BJ (cell line): ENCODE data around the gene SP3. TPM values are rescaled to one million over a fixed set of nuclear protein-coding genes. Genes with fewer than 3 reads are reported as not detected.

Experiments
- CTCF ChIA-PET: fragments of 350-600 bp; formaldehyde crosslinking; extraction: SDS; loops from one replicate; lab custom pipeline; 2021; ENCODE audit warnings: antibody characterized with exemption, inconsistent platforms; lab: Yijun Ruan, JAX
- POLR2A ChIA-PET: fragments of 300-600 bp; sonication (Branson Sonifier 250); formaldehyde crosslinking; extraction: SDS; loops from one replicate; lab custom pipeline; 2021; ENCODE audit warnings: antibody characterized with exemption; lab: Charles Lee
- DNase-seq: peaks from one replicate; pipeline ENCODE4 v3.0.0-alpha.2; 2011; ENCODE audit warnings: low read depth
- H3K27me3 ChIP-seq: 2 replicates; pipeline ENCODE4 v1.6.0; 2011; ENCODE audit warnings: low read length; ENCODE audit not compliant: control insufficient read depth, insufficient read depth
- H3K36me3 ChIP-seq: 2 replicates; pipeline ENCODE4 v1.5.1; 2011; ENCODE audit warnings: low read length; ENCODE audit not compliant: control insufficient read depth, insufficient read depth
- H3K4me3 ChIP-seq: 2 replicates; pipeline ENCODE4 v1.5.1; 2011; ENCODE audit warnings: low read depth, mild to moderate bottlenecking, control low read depth, low read length
- CTCF ChIP-seq: IDR thresholded peaks from 2 replicates; pipeline ENCODE4 v1.5.1; 2011; ENCODE audit warnings: low read depth, mild to moderate bottlenecking, control low read depth, inconsistent platforms, low read length, moderate library complexity; ENCODE audit not compliant: insufficient read depth
- polyA plus RNA-seq: library from polyadenylated mRNA; depleted of rRNA; stranded (reverse); fragments of >200 nt; gene quantifications from 2 replicates; pipeline ENCODE4 v1.2.3, GENCODE V29; 2011

The SP3 gene
- polyA plus RNA-seq, 1 experiment, result 33.2 TPM

- Histone ChIP-seq H3K4me3 (no peak overlapping the region), H3K27me3 (no peaks in the 10 kb centered on the region), H3K36me3 (no peaks in the 10 kb centered on the region)
- POLR2A ChIA-PET, result no interaction called here
- CTCF ChIA-PET, result interaction anchor here (0.6 to 1.5 kb wide), 2 partner anchors 9 to 65 kb away, joined by 3 to 4 read pairs; no protein-coding TSS in a partner anchor
- no peak for TF ChIP-seq CTCF
- no peak for DNase-seq
Measured at GRCh38 chr2:173970516-173970924, 5.3 kb upstream of the SP3 start.

GRCh38 chr2:173969886-173970285 is 4.7 kb upstream of the SP3 start:
- POLR2A ChIA-PET, result no interaction called here
- no peak for DNase-seq

GRCh38 chr2:173968551-173968950 is 3.4 kb upstream of the SP3 start:
- no peak for DNase-seq
- TF ChIP-seq CTCF, result no peak
- no peaks in the 10 kb centered on the region for H3K27me3 ChIP-seq
- ChIA-PET POLR2A (no interaction called here), CTCF (no interaction called here)
- no peak overlapping the region for H3K4me3 ChIP-seq
- H3K36me3 ChIP-seq, result no peaks in the 10 kb centered on the region

More at GRCh38 chr2:173969886-173970285, 4.7 kb upstream of the SP3 start:
- TF ChIP-seq CTCF, result no peak
- no peaks in the 10 kb centered on the region for H3K36me3 ChIP-seq
- no peaks in the 10 kb centered on the region for H3K27me3 ChIP-seq
- no peak overlapping the region for H3K4me3 ChIP-seq
- CTCF ChIA-PET, result interaction anchor here (0.6 kb wide), 1 partner anchor 65 kb away, joined by 3 read pairs; no protein-coding TSS in a partner anchor

- H3K27me3 ChIP-seq, result no peaks in the 10 kb centered on the region
- DNase-seq, result no peak
- H3K4me3 ChIP-seq, result peak overlapping the region; percentile 93
- ChIA-PET CTCF (interaction anchor here (0.9 kb wide), 1 partner anchor 74 kb away, joined by 3 read pairs; no protein-coding TSS in a partner anchor), POLR2A (interaction anchor here (0.6 kb wide), 2 partner anchors 42 to 46 kb away, joined by 3 to 4 read pairs; no protein-coding TSS in a partner anchor)
- no peaks in the 10 kb centered on the region for H3K36me3 ChIP-seq
- no peak for TF ChIP-seq CTCF
Measured at GRCh38 chr2:173966274-173967098, 1.3 kb upstream of the SP3 start.

GRCh38 chr2:173964565-173965371 is 405 bp downstream of the SP3 start:
- Histone ChIP-seq H3K36me3 (no peaks in the 10 kb centered on the region), H3K27me3 (no peaks in the 10 kb centered on the region), H3K4me3 (peak overlapping the region; percentile 93)
- POLR2A ChIA-PET, result interaction anchor here (0.6 to 0.7 kb wide), 2 partner anchors 21 to 94 kb away, joined by 3 to 6 read pairs; no protein-coding TSS in a partner anchor
- CTCF ChIA-PET, result no interaction called here
- DNase-seq, result no peak
- no peak for TF ChIP-seq CTCF
